ENCODE results near the gene TP73.
"Not testable (repeated sequence)": the region's sequence is repeated elsewhere in the genome, so short reads cannot be mapped to it uniquely, and the experiment has no call there.

TP73 gene

GRCh38 chr1:3618881-3619671, 33.2 kb upstream of the TP73 start:
- peak; percentile 63 for DNase-seq

GRCh38 chr1:3620708-3621107, 31.6 kb upstream of the TP73 start:
- DNase-seq, result no peak

DNA sequence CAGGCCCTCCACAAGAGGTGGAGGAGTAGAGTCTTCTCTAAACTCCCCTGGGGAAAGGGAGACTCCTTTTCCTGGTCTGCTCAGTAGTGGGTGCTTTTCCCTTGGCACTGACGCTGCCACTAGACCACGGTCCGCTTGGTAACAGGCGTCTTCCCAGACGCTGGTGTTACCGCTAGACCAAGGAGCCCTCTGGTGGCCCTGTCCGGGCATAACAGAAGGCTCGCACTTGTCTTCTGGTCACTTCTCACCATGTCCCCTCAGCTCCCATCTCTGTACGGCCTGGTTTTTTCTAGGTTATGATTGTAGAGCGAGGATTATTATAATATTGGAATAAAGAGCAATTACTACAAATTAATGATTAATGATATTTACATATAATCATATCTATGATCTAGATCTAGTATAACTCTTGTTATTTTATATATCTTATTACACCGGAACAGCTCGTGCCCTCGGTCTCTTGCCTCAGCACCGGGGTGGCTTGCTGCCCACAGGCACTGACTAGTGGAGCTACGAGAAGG, 31.1 kb upstream of the TP73 start:
- not testable (repeated sequence) for DNase-seq

- DNase-seq, result not testable (repeated sequence)
Measured at GRCh38 chr1:3622102-3622501, 30.2 kb upstream of the TP73 start.

DNA sequence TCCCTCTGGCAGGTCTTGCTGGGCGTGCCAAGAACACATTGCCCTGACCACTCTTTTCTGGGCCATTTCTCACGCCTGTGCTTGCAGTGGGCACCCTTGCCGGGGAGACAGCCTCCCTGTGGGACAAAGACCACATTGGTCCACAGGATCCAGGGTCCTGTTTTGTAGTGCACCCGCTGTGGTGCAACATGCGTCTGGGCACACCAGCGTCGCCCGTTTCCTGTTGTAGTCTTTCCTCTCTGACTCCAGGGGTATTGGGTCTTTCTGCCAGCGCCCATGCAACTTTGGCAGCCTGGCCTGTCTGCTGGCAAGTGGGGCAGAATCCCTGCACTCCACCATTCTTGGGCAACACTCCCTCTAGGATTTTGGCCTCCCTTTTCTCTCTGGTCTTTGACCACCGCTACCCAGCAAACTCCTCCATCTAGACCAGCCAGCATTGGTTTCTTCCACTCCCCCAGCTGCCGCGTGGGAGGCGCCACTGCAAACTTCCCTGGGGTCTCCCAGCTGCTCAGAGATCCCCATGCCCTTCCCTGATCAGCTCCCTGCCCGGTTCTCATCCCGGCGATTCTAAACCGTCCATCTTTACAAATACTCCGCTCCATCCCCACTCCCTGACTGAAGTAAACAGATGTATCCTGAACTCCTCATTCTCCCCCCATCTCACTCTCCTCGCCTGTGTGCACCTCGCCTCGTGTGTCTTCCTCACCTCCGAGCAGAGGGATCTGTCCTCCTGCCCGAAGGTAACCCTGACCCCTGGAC, 28.7 kb upstream of the TP73 start:
- DNase-seq, result no peak

DNA sequence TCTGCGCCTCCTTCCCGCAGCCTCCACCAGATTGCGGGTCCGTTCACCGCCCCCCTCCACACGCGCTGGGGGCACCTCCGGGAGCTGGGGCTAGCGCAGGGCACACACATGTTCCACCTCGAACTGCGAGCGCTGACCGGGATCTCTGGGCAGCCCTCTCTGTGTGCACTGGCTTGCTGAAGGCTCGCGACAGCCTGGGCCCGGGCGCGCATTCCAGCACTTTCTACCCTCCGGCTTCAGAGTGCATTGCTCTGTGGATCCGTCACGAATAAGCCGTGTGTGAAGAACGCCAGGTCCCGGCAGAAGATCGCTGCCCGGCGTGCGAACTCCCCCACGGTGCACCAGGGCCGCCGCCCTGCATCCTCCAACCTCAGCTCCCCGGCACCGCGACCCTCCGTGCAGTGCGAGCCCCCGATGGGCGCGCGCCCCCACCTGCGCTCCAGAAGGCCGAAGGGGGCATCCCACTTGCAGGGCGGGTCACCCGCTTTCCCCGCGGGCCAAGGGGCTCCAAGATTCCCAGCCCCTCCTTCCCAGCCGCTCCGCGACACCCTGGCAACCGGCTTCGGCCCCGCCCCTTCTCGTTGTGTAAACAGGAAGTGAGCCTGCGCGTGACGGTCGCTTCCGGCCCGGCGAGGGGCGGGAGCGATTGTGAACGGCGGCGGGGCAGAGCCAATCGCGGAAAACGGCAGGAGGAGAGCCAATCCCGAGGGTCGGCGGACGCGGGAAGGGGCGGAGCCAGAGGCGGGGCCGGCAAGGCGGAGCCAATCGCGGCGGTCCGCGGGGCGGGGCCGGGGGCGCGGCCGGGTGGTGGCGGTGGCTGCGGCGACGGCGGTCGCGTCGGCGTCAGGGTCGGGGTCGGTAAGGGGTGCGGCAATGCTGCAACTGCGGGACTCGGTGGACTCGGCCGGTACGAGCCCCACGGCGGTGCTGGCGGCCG, 27.8 kb upstream of the TP73 start, which contains the start of gene TPRG1L:
TSS of gene TPRG1L (plus strand) at position 816 of the 937 bp plus-strand sequence. CDS start at position 874, 58 bp downstream.
- DNase-seq, result peak; percentile 98

- peak; percentile 24 for DNase-seq
Measured at GRCh38 chr1:3625151-3625907, 27.0 kb upstream of the TP73 start.

- DNase-seq, result no peak
Measured at GRCh38 chr1:3626025-3626424, 26.3 kb upstream of the TP73 start.

- no peak for DNase-seq
Measured at GRCh38 chr1:3627515-3628253, 24.6 kb upstream of the TP73 start.

GRCh38 chr1:3628445-3628844, 23.9 kb upstream of the TP73 start:
- DNase-seq, result no peak

DNA sequence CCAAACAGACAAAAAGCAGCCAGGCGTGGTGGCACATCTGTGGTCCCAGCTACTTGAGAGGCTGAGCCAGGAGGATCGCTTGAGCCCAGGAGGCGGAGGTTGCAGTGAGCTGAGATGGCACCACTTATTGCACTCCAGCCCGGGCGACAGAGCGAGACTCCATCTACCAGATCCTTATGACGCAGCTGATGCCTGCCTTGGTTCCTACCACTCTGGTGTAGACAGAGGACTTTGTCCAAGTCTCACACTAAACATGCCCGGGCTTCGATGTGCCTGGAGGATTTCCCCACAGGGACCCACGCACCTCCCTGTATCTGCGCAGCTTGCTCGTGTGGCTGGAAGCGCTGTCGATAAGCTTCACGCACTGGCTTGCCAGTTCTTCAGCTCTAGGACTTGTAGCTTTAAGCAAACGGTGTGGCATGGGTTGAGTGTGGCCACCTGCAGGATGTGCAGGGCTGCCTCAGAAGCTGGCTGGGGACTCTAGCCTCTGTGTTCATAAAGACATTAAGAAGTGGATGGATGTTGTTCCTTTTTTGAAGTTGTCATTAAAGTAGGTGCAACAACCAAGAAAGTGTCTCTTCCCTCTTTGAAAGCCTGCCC, 22.7 kb upstream of the TP73 start:
- DNase-seq, result no peak

GRCh38 chr1:3630161-3630611, 22.1 kb upstream of the TP73 start:
- no peak for DNase-seq

DNA sequence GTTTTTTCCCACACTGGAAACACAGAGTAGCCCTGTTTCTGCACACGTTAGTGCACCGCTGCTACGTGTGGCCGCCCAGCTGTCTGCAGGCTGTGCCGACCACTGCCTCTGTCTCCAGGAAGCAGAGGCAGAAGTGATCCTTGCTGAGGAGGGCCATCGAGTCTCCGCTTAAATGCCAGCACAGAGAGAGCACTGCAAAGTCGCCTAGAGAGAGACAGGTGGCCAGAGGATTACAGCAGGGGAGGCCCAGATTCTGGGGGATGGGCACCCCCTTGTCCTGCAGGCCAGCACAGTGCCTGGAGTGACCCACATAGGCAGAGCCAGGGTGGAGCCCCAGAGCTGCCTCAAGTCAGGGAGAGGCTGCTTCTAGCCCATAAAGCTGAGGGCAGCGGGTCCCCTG, 21.4 kb upstream of the TP73 start:
- DNase-seq, result no peak

- no peak for DNase-seq
Measured at GRCh38 chr1:3631320-3632260, 20.7 kb upstream of the TP73 start.

GRCh38 chr1:3632298-3632697, 20.0 kb upstream of the TP73 start:
- no peak for DNase-seq

GRCh38 chr1:3632716-3633343, 19.5 kb upstream of the TP73 start:
- no peak for DNase-seq

DNA sequence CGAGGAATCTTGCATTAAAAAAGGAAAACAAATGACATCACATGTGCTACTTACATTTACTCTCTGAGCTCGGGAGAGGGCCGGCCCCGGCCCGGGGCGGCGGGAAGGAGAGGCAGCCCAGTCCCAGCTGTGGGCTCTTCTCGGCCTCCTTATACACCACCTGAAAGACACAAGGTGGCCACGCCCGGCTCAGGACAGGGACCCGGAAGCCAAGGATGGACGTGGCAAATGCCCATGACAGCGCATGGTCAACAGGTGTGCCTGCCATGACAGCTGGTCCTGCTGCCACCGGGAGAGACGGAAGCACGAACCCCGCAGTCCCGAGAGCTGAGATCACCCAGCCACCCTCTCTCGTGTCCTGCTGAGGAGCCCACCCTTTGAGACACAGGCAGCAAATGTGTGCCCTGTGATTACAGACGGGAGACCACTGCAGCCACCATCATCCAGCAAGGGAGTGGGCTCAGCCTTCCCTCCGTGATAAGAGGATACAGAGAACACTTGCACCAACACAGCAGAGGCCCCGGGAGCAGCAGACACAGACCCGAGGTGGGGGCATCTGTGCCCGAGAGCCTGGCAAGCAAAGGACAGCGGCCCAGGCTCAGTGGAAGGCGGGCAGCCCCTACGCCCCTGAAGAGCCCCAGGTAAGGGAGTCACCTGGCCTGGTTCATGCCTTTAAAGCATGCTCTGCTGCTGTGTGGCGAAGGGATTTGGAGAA, 18.8 kb upstream of the TP73 start:
- DNase-seq, result no peak

- no peak for DNase-seq
Measured at GRCh38 chr1:3634059-3634800, 18.1 kb upstream of the TP73 start.
